Mesothelial cell of epicardium (in vitro differentiated cells): ENCODE data around the gene LRRC55. TPM values are rescaled to one million over a fixed set of nuclear protein-coding genes. Genes with fewer than 3 reads are reported as not detected.

Source experiments
- DNase-seq, 2 experiments: peaks; one replicate each; pipeline ENCODE4 v3.0.0; 2021; ENCODE audit warnings: low spot score in 2 of 2; ENCODE audit not compliant: unreplicated experiment in 2 of 2
- H3K27ac Mint-ChIP-seq: 2 replicates; pipeline ENCODE4 v1.8.0; 2021; ENCODE audit warnings: mixed read lengths
- H3K27me3 Mint-ChIP-seq: 2 replicates; pipeline ENCODE4 v1.8.0; 2021; ENCODE audit warnings: low read depth, mixed read lengths
- H3K36me3 Mint-ChIP-seq: 2 replicates; pipeline ENCODE4 v1.8.0; 2021; ENCODE audit warnings: mixed read lengths
- H3K4me1 Mint-ChIP-seq: 2 replicates; pipeline ENCODE4 v1.8.0; 2021; ENCODE audit warnings: mixed read lengths
- H3K4me3 Mint-ChIP-seq: 2 replicates; pipeline ENCODE4 v1.8.0; 2021; ENCODE audit warnings: mild to moderate bottlenecking, moderate library complexity, mixed read lengths
- H3K9me3 Mint-ChIP-seq: 2 replicates; pipeline ENCODE4 v1.8.0; 2021; ENCODE audit warnings: mixed read lengths
- CTCF ChIP-seq: fragments of 200-600 bp; sonication (generic); IDR thresholded peaks from one replicate; pipeline ENCODE4 v1.5.0; 2021; ENCODE audit warnings: antibody characterized with exemption; ENCODE audit not compliant: unreplicated experiment
- total RNA-seq: library from RNA; stranded (reverse); gene quantifications from 3 replicates; pipeline ENCODE4 v1.2.1, GENCODE V29; 2021

The LRRC55 gene
- total RNA-seq, 1 donor from 2014 or later, result 13.2 TPM

DNA sequence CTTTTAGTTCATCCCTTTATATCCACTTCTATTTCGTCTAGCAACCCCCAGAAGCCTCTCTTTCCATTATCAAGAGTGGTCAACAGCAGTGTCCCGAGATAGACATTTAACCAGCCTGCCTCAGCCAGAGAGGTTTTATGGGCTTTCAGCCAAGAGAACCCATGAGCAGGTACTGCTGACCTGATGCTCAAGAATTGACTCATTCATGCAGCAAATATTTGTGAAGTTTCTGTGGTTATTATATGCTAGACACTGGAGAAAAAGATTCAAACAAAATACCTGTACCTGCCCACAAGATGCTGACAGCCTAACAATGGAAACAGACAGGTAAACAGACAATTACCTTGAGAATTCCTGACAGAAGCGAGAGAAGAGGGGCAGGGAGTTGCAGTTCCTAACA is 9.7 kb upstream of the LRRC55 start:
- Mint-ChIP-seq H3K36me3 (peaks cover 1% of the 10 kb centered on the region), H3K9me3 (peaks cover 10% of the 10 kb centered on the region), H3K4me1 (peaks cover 17% of the 10 kb centered on the region), H3K27me3 (peaks cover 21% of the 10 kb centered on the region), H3K4me3 (no peak overlapping the region), H3K27ac (no peak overlapping the region)
- TF ChIP-seq CTCF, result no peak
- no peak for DNase-seq

- Mint-ChIP-seq H3K27ac (no peak overlapping the region), H3K36me3 (peaks cover 1% of the 10 kb centered on the region), H3K27me3 (peaks cover 33% of the 10 kb centered on the region), H3K4me3 (no peak overlapping the region), H3K9me3 (no peaks in the 10 kb centered on the region), H3K4me1 (peaks cover 22% of the 10 kb centered on the region)
- no peak for DNase-seq
- TF ChIP-seq CTCF, result no peak
These were observed 7.1 kb upstream of the LRRC55 start for GRCh38 chr11:57174656-57175055.

DNA sequence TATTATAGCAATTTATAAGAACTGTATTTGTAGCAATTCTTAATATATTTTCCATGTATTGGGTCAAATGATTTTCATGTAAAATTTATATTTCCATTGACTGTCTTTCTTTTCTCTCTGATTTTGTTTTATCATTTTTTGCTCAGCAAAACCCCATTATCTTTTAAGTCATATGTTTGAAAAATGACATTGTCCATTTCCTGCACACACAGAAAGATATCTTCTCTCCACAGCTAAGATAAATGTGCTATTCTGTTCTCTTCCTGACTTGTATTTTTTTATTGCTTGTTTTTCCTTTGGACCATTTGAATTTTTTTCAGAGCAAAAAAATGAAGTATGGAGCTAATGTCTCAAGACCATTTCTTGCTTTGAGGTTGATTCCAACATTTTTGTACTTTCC is 6.3 kb upstream of the LRRC55 start:
- H3K27me3 Mint-ChIP-seq, result peaks cover 40% of the 10 kb centered on the region

DNA sequence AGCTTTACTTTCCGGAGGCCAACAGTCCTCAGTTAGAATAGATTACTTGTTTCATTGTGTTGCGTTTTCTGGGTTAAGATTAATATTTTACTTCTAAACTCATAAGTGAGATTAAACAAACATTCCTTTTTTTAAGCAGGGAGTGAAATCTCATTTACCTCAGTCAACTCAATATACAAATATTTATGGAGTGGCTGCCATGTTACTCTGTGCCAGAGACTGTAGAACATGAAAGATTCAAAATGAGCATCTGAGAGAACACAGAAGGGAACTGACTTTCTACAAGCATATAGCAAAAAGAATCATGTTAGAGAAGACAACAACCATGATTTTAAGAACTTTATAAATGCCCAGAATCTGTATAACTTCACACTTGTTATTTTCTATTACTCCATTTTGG is 3.4 kb upstream of the LRRC55 start:
- H3K27ac Mint-ChIP-seq, result no peak overlapping the region
- H3K9me3 Mint-ChIP-seq, result no peaks in the 10 kb centered on the region
- H3K27me3 Mint-ChIP-seq, result peaks cover 47% of the 10 kb centered on the region
- H3K4me3 Mint-ChIP-seq, result no peak overlapping the region
- no peak for DNase-seq
- H3K4me1 Mint-ChIP-seq, result peaks cover 30% of the 10 kb centered on the region
- TF ChIP-seq CTCF, result no peak
- H3K36me3 Mint-ChIP-seq, result no peaks in the 10 kb centered on the region

More for the DNA sequence above, 6.3 kb upstream of the LRRC55 start:
- no peak for DNase-seq
- H3K27ac Mint-ChIP-seq, result no peak overlapping the region
- no peak for TF ChIP-seq CTCF
- no peaks in the 10 kb centered on the region for H3K36me3 Mint-ChIP-seq
- H3K4me1 Mint-ChIP-seq, result peaks cover 27% of the 10 kb centered on the region
- no peak overlapping the region for H3K4me3 Mint-ChIP-seq
- H3K9me3 Mint-ChIP-seq, result no peaks in the 10 kb centered on the region

- no peaks in the 10 kb centered on the region for H3K36me3 Mint-ChIP-seq
- H3K4me1 Mint-ChIP-seq, result peaks cover 36% of the 10 kb centered on the region
- H3K27me3 Mint-ChIP-seq, result peaks cover 44% of the 10 kb centered on the region
- peak overlapping the region; percentile 50 for H3K4me3 Mint-ChIP-seq
- H3K27ac Mint-ChIP-seq, result peak overlapping the region; percentile 45
- DNase-seq, result no peak
- H3K9me3 Mint-ChIP-seq, result no peaks in the 10 kb centered on the region
- no peak for TF ChIP-seq CTCF
These were observed 2.1 kb upstream of the LRRC55 start for GRCh38 chr11:57179681-57180080.

DNA sequence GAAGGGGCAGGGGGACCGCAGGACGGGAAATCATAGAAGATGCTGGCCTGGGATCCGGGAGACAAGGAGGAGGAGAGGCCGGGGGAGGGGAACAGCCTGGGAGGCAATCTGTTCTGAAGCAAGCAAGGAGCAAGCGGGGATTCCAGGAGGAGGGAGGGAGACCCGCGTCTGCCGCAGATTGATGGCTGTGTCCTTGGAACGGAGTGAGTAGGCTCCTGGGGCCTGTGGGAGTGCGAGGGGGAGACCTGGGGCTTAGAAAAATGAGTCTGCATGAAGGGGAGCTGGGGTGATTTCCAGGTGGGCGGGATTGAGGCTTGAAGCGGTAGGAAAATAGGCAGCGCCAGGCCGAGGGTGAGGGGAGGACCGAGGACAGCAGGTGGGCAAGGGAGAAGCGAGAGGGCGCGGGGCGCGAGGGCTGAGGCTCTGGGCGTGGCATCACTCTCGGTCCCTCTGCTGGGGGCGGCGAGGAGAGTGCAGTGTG is 1.6 kb upstream of the LRRC55 start:
- Mint-ChIP-seq H3K27me3 (peaks cover 46% of the 10 kb centered on the region), H3K36me3 (no peaks in the 10 kb centered on the region), H3K4me1 (peaks cover 36% of the 10 kb centered on the region), H3K27ac (peak overlapping the region; percentile 37), H3K4me3 (peak overlapping the region; percentile 50), H3K9me3 (no peaks in the 10 kb centered on the region)
- no peak for TF ChIP-seq CTCF
- peak; percentile 36 to 68 for DNase-seq
